Measurements from ENCODE around the gene MCHR1.

DNA sequence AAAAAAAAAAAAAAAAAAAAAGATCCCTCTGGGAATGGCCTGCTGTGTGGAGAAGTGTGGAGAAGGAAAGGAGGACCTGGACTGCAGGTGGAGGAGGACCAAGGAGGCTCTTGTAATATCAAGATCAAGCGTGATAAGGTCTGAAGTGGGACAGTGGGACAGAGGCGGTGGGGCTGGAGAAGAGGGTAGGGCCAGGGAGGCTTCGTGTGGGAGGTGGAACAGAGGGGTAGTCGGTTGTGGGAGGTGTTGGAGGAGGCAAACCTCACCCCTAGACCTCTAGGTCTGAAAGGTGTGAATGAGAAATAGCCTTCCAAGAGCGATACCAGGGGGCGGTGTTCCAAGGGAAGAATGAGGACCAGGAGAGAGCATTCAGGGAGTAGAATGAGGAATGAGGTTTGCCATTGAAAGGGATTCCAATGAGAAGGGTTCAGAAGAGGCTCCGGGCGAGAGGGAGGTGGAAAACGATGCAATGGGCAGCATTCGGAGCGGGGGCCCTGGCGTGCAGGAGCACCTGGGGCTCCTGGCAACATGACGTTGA lies 44.2 kb downstream of the MCHR1 start:
- TF ChIP-seq GATA3 (IDR thresholded peaks at IDR 0.05; ENCODE audit: low read depth, low read length) (no peak), GATA2 (IDR thresholded peaks at IDR 0.05; ENCODE audit: low read depth, low read length) (no peak)

Data from SH-SY5Y (cell line).